Activated CD8-positive, alpha-beta memory T cell treated with anti-CD3 and anti-CD28 coated beads for 24 hours (primary cell): Measurements from ENCODE around the gene ZBTB20.

Experiments used
- DNase-seq: peaks from one replicate; pipeline ENCODE4 v3.0.0-alpha.2; 2020

Gene ZBTB20

DNA sequence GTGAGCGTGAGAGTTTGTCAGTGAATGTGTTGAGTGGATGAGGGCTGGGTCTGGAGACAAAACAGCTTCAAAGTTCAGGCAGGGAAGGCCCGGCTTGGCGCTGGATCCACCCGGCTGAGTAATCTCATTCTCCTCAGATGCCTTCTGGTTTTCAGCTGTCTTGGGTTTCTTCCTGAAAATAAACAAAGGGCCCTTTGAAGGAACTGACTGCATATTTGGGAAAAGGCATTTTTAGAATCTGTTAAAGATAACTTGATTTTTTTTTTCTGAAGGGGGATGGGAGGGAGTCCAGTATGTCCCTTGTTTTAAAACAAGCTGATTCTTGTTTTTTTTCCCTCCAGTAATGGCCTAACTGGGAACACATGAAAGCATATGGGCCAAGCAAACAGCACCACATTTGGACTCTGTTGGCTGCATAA, 766.8 kb downstream of the ZBTB20 start:
- no peak for DNase-seq

DNA sequence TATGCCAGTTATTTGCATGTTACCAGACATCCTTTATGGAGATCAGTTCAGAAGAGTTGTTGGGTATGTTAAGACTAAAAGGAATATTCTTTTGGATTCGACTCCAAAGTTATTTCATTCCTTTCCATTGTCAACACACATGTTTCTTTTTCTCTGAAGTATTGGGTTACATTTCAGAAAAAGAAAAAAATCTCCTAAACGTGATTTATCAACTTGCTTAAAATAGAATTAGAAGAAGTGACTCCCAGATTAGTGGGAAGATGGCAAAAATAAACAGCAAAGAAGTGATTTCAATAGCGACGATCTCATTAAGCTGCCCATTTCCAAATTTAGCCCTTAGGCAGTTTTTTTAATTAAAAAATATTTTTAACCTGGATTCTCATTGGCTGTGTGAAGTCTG, 767.8 kb downstream of the ZBTB20 start:
- no peak for DNase-seq

DNA sequence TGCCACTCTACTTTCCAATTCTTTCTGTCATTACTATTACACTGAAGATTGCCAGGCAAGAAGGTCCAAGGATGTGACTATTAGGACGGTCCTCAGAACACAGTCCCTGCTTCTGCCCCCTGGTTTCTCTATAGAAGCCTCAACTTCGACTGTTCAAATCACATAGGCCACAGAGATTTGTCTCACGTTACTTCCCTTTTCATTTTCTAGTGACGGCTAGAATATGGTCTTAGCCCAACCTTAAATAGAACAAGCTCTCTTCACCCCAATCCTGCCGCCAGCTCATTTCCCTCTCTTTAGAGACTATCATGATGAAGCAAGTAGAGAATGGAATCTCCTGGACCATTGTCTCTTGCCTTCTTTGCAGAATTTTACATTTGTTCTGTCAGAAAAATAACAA, 768.3 kb downstream of the ZBTB20 start:
- no peak for DNase-seq

DNA sequence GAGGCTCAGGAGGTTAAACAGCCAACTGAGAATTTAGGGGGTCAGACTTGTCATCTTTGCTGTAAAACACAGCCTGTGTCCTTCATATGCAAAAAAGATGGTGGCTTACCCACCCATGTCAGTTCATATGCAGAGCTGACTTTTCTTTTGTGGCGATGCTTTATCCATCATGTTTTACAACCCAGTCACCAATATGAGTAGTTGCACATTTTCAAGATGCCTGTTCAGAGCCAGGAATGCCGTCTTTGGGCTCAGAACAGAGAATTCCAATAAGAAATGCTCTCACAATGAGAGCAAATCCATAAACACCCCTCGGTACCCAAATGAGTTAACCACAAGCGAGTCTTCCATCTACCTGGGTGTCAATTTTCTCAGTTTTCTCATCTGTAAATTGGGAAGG, 769.7 kb downstream of the ZBTB20 start:
- no peak for DNase-seq

DNA sequence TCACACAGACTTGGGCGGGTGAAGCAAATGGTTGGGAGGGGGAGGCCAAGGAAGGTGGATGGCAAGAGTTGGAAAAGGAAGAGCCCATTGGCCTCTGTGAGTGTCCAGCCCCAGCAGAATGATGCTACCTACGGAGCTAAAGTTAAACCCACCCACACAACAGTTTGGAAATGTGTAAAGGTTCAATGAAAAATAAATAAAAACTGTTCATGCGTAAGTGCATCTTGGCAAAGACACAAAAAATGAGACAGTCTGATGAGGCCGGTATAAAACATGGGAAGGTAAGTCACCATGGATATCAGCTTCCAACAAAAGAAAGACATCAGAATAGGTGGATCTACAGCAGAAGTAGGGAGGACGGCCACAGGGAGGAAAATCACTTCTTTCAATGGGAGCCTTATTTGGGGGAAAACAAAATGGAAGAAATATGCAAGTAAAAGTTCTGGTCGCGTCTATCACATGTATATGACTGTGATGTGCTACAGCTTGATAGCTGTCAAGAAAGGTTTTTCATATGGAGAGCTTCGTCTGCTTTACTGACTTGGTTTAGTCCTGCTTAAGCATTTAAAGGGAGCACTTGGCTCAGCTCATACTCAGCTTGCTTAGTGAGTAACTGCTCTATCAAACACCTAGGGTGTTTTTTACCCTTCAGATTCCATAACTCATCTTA, 770.4 kb downstream of the ZBTB20 start:
- no peak for DNase-seq

DNA sequence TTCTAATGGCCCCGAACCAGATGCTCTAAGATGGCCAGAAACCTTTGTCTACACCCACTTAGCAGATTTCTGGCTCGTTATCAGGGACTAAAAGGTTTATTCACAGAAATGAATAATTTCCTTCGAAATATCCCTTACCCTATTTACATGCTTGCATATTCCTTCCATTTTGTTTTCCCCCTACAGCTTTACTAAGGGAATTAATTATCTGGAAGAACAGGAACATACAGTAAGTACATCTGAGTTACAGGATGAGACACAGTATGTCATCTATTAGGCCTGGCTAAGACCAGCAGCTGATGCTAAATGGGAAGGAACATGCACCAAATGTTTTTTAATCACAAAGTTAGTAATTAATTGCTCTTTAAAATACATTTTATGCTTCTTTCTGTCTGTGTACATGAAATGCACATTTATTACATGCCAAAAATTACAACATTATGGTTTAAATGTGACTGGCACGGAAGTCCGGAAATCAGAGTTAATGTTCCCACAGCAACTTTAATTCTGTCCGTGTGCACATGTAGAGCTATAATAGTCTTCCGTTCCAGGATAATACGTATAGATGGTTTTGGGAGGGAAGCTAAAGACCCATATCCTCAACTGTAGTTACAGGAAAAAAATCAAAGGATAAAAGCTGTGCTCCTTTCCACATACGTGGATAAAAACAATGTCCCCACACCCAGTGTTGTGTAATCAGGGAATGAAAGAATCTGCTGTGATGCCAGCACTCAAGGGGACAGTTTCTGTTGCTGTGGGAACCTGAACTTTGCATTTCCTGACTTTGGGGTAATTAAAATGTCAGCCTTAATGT, 771.3 kb downstream of the ZBTB20 start:
- no peak for DNase-seq

DNA sequence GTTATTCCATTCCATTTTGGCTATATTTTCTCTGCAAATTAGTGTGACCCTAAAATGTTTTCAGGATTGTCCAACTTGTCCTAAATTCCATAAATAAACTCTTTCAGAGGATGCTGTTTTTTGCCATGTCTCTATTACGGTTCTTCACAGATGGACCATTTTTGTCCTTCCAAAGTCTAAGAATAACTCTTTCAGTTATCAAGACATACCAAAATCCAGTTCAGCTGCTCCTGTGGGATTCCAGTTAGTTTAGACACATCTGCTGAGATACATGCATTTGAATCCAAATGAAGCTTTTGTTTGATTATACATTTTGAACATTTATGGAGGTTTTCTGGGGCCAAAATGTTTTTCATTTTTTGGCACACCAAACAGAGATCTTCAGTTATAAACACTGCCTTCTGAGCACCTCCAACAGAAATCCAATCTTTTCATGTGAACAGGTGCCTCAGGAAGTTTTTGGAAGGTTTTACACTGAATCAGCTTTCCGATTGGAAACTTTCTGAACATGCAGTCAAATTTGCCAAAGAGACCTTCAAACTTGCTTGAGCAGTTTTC, 772.6 kb downstream of the ZBTB20 start:
- no peak for DNase-seq

DNA sequence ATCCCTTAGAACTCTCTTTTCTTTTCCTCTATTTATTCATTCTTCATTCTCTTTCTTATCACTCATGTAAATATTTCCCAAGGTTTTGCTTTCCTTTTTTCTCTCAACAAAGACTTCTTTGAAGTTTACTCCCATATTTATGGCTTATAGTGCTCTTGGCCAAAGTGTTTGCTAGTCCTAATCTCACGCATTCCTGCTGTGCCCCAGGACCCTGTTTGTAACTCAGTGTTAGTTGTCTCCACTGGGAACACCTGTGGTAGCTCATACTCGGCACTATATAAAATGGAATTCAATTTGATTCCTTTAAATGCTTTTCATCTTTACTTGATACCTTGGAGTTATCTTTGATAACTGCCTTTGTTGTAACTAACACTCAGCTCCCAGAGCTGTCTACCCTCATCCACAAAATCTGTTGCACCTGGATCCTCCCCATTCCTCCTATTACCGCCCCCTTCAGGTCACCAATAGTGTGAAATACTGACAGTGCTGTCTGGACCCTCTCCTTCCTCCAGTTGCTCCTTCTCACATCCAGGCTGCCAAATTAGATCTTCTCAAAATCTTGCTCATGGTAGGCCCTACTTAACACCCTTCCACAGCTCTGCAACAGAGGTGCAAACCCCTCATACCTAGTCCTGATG, 776.4 kb downstream of the ZBTB20 start:
- DNase-seq = no peak

DNA sequence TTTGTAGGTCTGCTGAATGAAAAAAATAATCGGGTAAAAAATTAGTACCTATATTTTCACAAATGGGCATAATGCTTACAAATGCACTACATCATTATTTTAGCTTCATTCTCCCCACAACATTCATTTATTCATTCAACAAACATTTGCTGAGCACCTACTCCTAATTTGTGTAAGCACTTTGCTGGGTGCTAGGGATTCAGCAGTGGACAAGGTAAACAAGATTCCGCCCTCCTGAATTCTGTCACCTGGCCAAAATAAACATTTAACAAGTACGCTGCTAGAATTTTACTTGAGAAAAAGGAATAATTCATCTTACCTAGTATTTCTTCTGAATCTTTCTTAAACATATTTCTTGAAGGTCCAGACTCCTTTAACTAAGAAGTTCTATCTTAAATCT, 781.2 kb downstream of the ZBTB20 start:
- DNase-seq = no peak

DNA sequence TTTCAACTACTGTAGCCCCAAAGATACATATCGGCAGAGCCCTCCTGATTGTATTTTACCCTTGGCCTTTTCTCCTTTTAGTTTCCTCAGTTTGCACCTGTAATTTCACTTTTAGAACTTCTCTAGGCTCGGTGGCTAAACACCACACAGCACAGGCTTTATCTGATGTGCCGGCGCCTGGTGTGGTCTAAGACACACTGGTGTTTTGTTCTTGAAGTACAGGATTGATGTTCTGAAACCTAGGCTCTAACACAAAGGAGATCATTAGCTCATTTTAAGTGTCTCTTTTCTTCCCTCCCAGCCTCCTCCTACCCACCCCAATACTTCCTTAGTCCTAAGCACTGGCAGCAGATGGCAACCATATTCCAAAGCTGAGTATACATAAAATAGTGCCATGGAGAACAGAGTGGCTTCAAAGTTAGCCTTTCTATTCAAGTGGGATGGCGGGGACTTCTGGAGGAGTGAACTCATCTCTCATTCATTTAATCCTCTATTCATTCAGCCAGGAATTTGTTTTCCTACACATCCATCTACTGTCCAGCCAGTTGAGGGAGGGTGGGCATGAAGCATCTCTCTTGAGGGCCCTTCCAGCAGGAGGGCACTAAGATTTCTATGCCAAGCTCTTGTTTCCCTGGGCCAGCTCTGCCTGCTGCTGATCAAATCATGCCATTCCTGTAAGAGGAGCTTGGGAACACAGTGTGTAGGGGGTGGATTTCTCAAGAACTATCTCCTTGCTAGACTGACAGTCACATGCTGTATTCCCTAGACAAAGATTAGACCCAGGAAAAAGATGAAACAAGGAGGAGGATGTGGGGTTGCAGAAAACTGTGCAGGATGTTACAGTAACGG, 782.1 kb downstream of the ZBTB20 start:
- no peak for DNase-seq

DNA sequence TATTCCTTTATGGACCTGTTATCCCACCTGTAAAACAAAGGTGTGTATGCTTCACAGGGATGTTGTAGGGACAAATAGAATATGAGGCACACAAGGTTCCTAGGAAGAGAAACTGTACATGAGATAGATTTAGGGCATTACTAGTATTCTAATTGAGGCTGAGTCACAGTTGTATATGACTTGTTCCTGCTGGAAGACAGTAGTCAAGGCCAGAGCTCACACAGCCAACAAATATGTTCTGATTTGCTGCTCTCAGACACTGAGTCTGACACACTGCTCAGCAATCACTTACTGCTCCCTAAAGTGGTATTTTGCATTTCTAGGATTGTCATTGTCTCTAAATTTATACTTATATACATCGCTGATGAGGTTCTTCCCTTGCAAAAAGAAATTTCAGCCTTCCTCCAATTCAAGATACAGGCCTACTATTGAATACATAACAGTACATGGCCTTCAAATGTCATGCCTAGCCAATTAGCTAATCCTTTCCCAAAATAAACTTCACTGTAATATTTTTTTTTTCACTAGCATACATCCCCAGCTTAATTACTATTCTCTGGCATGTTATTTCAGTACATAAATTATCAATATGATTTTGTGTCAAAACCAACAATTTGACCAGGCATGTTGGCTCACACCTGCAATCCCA, 783.4 kb downstream of the ZBTB20 start:
- no peak for DNase-seq

DNA sequence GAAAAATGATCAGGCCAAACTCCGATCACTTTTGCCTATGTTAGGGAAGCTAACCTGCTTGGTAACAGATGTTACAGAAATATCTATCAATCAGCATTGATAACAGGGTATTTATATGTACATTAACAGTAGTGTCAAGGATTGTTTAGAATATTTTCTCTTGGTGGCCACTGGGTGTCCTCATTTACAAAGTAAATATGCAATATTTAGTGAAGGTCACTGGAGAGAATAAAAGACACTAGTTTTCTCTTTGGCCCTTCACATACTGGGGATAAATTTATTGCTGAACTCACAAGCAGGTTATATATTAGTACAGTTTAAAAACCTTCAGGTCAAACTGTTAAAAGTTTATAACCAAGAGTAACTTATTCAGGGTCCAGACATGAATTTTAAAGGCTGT, 784.3 kb downstream of the ZBTB20 start:
- DNase-seq = no peak

DNA sequence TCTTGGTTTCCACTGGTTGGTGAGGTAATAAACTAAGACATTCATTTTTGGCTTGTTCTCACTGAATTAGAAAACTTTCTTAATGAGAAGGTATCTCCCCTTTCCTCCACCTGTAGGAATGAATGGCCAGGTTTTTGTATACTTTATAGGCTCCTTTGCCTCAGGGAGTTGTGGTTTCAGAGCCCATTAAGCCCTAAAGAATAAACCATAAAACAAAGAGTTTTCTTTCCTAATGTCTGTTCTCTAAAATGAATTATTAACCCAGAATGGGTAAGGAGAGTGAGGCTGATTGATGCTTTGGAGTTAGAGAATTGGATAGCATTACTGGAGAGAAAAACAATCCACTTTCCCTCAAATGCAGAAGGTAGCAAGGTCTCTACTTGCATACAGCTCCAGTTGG, 785.7 kb downstream of the ZBTB20 start:
- DNase-seq = no peak

DNA sequence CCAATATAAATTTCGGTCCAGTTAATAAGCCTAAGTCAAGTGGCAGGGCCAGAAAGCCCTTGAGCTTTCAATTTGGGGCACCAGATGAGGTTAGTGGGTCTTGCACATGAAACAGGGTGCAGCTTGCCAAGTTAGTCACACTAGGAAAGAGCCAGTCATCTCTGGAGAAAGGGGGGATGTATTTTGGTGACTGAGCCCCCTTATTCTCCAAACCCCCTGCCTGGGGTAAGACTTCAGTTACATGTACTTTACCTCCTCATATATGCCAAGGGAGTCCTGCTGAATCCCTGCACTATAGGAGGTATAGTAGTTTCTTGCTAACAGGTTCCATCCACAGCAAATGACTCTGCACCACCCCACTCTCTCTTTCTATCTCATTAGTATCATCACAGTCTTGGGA, 790.6 kb downstream of the ZBTB20 start:
- no peak for DNase-seq

DNA sequence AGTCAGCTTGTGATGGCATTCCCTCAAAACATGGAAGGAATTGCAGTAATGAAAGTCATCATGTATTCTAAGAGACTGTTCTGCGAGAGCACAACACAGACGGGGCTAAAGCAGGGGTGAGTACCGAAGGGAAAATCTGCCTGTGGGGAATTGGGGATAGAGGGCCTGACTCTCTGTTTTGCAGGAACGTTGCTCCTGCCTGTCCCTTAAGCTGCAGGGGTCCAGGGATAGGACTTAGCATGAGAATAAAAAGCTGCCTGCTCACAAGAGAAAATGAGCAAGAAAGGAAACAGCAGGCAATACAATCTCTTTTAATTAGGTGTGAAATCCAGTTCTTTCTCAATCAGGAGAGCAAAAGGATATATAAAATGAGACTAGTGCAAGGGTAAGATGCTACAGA, 791.0 kb downstream of the ZBTB20 start:
- no peak for DNase-seq

DNA sequence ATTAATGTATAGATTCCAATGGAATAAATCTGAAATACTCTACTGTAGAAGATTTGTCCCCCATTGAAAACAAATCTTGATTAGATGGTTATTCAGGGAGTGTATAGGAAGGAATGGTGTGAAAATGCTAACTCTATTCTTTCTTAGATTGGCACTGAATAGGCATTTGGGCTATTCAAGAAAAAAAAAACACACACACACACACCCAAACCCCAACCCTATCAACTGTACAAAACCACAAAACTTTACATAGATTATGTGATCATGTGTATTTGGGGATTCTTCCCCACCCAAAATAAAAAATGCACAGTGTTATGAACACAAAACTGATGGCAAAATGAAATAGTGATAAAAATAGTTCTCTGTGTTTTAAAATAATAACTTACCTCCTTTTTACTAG, 791.4 kb downstream of the ZBTB20 start:
- DNase-seq = no peak

DNA sequence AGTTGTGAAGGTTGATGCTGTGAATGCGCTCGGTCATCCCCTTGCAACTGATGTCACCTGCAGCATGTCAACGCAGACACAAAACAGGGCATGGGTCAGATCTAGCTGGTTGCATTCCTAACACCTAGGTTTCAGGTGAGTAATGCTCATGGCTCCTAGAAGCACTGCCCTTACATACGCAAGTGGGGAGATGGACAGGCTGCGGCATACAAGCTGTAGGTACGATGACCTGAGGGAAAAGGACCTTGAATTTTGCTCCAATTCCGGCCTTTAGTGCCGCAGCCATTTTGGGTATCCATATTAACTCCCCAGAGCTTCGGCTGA, 795.3 kb downstream of the ZBTB20 start:
- DNase-seq = no peak

DNA sequence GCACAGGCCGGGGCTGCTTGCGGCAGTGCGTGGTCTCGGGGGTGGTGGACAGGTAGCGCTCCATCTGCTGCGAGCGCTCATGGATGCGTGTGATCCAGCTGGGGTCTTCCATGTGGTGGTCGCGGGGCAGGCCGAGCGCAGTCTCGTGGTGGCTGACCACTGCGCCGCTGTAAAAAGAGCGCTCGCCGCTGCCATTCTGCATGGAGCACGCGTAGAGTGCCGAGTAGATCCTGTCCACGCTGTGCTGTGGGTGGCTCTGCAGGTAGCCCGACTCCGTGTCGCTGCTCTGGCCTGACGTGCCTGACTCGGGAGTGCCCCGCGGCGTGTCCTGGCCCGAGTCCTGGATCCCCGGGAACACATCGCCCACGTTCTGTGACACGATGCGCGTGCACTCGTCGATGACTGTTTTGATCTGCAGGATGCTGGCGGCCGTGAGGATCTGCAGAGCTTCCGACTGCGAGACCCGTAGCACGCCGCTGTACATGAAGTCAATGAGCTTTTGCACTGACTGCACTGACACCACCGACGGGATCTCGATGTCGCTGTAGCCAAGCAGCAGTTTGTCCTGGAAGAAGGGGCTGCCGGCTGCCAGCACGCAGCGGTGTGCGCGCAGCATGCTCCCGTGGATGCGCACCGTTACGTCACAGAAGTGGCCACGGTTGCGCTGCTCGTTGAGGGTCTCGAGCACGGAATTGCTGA, 795.8 kb downstream of the ZBTB20 start:
- DNase-seq = no peak

DNA sequence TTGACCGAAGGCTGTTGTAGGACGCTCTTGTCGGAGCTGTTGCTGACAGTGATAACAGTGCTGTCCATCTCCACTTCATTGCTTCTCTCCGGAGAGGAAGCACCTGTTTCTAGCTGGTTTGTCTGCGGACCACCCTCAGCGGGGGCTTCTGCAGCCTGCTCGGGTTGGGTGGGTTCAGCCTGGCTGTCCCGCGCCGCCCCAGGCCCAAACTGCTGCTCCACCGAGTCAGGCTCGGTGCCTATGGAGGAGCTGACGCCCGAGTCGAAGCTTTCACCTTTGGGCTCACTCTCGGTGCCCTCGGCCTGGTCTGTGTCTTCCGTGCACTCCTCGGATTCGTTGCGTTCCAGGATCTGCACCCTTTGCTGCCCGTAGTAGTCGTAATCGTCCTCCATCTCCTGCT, 796.4 kb downstream of the ZBTB20 start:
- DNase-seq = no peak

DNA sequence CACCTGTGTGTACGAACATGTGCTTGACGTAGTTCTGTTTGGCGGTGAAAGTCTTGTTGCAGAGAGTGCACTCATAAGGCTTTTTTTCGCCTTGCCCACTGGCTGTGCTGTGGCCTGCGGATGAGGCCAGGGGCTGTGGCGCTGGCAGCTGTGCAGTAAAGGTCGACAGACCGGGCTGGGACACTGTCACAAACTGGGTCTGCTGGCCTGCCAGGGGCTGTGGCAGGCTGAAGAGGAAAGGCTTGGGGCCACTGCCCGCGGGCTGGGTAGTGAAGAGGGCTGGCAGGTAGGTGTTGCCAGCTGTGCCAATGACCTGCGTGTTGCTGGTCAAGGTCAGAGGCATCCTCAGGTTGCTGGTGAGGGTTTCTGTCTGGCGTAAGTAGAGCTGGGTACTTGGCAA, 796.8 kb downstream of the ZBTB20 start:
- no peak for DNase-seq

DNA sequence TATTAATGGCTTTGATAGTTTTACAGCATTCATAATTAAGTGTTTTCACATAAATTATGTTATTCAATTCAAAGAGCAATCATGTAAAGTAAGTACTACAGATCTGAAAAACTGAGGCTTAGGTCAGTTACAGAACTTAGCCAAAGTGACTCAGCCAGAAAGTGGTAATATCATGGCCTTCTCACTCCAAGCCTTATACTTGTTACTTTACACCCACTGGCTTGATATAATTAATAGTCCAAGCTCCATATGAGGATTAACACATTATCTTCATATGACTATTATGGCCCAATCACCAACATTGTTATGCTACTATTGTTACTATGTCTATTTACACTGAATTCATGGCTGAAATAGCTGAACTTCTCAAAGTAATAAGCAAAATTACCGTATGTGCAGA, 802.6 kb downstream of the ZBTB20 start:
- DNase-seq = no peak
